HepG2 (cell line): Measurements from ENCODE around the gene MFSD11. TPM values are rescaled to one million over a fixed set of nuclear protein-coding genes. Genes with fewer than 3 reads are reported as not detected.

Experiments
- ARNT2 ChIP-seq: sonication (generic); formaldehyde crosslinking; IDR thresholded peaks from 2 replicates; pipeline ENCODE4 v1.8.0; 2022; ENCODE audit warnings: mild to moderate bottlenecking, low read depth, missing genetic modification reagents, moderate library complexity
- FIP1L1 ChIP-seq: fragments of 200-400 bp; formaldehyde crosslinking; IDR thresholded peaks from 2 replicates; pipeline ENCODE4 v1.6.1; 2018; ENCODE audit warnings: low read depth, mild to moderate bottlenecking, low read length, moderate library complexity, borderline replicate concordance; ENCODE audit not compliant: insufficient read depth
- GMEB1 ChIP-seq: sonication (generic); formaldehyde crosslinking; IDR thresholded peaks from 2 replicates; pipeline ENCODE4 v1.5.1; 2020; ENCODE audit warnings: missing genetic modification reagents, mild to moderate bottlenecking, borderline replicate concordance
- HMG20A ChIP-seq: IDR thresholded peaks from 2 replicates; pipeline ENCODE4 v1.6.1; 2016; ENCODE audit warnings: borderline replicate concordance
- HOXA9 ChIP-seq: sonication (generic); formaldehyde crosslinking; IDR thresholded peaks from 2 replicates; pipeline ENCODE4 v1.8.1; 2022; ENCODE audit warnings: missing genetic modification reagents, mild to moderate bottlenecking, moderate library complexity, borderline replicate concordance
- NKX3-1 ChIP-seq: sonication (generic); formaldehyde crosslinking; IDR thresholded peaks from 2 replicates; pipeline ENCODE4 v1.5.0; 2020; ENCODE audit warnings: missing genetic modification reagents
- PAF1 ChIP-seq: IDR thresholded peaks from 2 replicates; pipeline ENCODE4 v1.6.1; 2016; ENCODE audit warnings: missing genetic modification reagents, missing compliant biosample characterization
- RARG ChIP-seq: sonication (generic); formaldehyde crosslinking; IDR thresholded peaks from 2 replicates; pipeline ENCODE4 v1.4.0; 2020; ENCODE audit warnings: low read depth, mild to moderate bottlenecking, missing genetic modification reagents
- RORA ChIP-seq: sonication (generic); formaldehyde crosslinking; IDR thresholded peaks from 2 replicates; pipeline ENCODE4 v1.5.0; 2020; ENCODE audit warnings: mild to moderate bottlenecking, missing genetic modification reagents, moderate library complexity
- SALL2 ChIP-seq: sonication (generic); formaldehyde crosslinking; IDR thresholded peaks from 2 replicates; pipeline ENCODE4 v1.8.1; 2023; ENCODE audit warnings: mild to moderate bottlenecking, missing genetic modification reagents, inconsistent platforms
- ZBTB40 ChIP-seq, 2 experiments: fragments of 450-650 bp in 1 of 2; sonication (generic) in 1 of 2; formaldehyde crosslinking in 1 of 2; IDR thresholded peaks; 2 replicates each; pipeline versions ENCODE4 v1.6.1 to v1.8.0; 2016 to 2022; ENCODE audit warnings: antibody characterized with exemption in 1 of 2, mild to moderate bottlenecking in 1 of 2, missing genetic modification reagents in 1 of 2
- ZNF383 ChIP-seq: sonication (generic); formaldehyde crosslinking; IDR thresholded peaks from 2 replicates; pipeline ENCODE4 v1.4.0; 2020; ENCODE audit warnings: missing genetic modification reagents, mild to moderate bottlenecking, borderline replicate concordance
- ZNF451 ChIP-seq: sonication (generic); formaldehyde crosslinking; IDR thresholded peaks from 2 replicates; pipeline ENCODE4 v1.5.0; 2020; ENCODE audit warnings: mild to moderate bottlenecking, missing genetic modification reagents
- ZNF460 ChIP-seq: sonication (generic); formaldehyde crosslinking; IDR thresholded peaks from 2 replicates; pipeline ENCODE4 v1.5.1; 2020; ENCODE audit warnings: missing genetic modification reagents, mild to moderate bottlenecking, borderline replicate concordance
- ZNF672 ChIP-seq: sonication (generic); formaldehyde crosslinking; IDR thresholded peaks from 2 replicates; pipeline ENCODE4 v1.8.1; 2022; ENCODE audit warnings: missing genetic modification reagents
- ZNF703 ChIP-seq: sonication (generic); formaldehyde crosslinking; IDR thresholded peaks from 2 replicates; pipeline ENCODE4 v1.5.1; 2020; ENCODE audit warnings: missing genetic modification reagents, mild to moderate bottlenecking, moderate library complexity, borderline replicate concordance
- ZNF850 ChIP-seq: sonication (generic); formaldehyde crosslinking; conservative IDR thresholded peaks from 2 replicates; pipeline ENCODE4 v1.9.0; 2021; ENCODE audit warnings: mild to moderate bottlenecking, missing genetic modification reagents
- polyA plus RNA-seq, 8 experiments: library from polyadenylated mRNA; depleted of rRNA in 3 of 8; stranded (reverse) in 7 of 8; unstranded in 1 of 8; fragments of >200 nt; fragmentation: Illumina TruSeq in 4 of 8; extraction: Trizol in 4 of 8; gene quantifications; 2 replicates each; pipeline versions ENCODE4 v1.2.1 to v1.2.3, GENCODE V29; 2011 to 2016; ENCODE audit warnings: low read depth in 4 of 8, missing spikeins in 1 of 8, mixed read lengths in 1 of 8; ENCODE audit not compliant: insufficient read depth in 1 of 8
- total RNA-seq, 5 experiments: library from RNA; depleted of rRNA; stranded (reverse); fragments of >200 nt; fragmentation: Illumina TruSeq; extraction: Trizol; gene quantifications; 2 replicates each; pipeline ENCODE4 v1.2.3, GENCODE V29; 2016; ENCODE audit warnings: low read depth in 1 of 5

MFSD11 gene
- total and polyA plus RNA-seq, 2 of the 13 experiments (the other 11 are each of a cell fraction or from before 2014, with no cell fraction given): 26.1 to 36.3 TPM

GRCh38 chr17:76710863-76711611 lies 26.9 kb upstream of the MFSD11 start, which contains the start of gene MXRA7 (continued):
- TF ChIP-seq GMEB1 (no peak), RARG (CRISPR knock-in tag) (no peak), ZNF703 (no peak), HMG20A (CRISPR knock-in tag) (no peak), NKX3-1 (CRISPR knock-in tag) (no peak), ZBTB40 (IDR thresholded peaks at IDR 0.05) (no peak), ZBTB40 (CRISPR knock-in tag; IDR thresholded peaks at IDR 0.05) (no peak), ZNF383 (CRISPR knock-in tag) (no peak), SALL2 (CRISPR knock-in tag) (peak; percentile 13; the same call in 1 of the 2 replicates), ZNF850 (CRISPR knock-in tag) (no peak), ZNF451 (no peak), ZNF672 (CRISPR knock-in tag) (no peak), ZNF460 (CRISPR knock-in tag) (no peak), PAF1 (CRISPR knock-in tag) (no peak; the same call in 1 of the 2 replicates), FIP1L1 (no peak), ARNT2 (CRISPR knock-in tag) (no peak), HOXA9 (CRISPR knock-in tag) (no peak), RORA (CRISPR knock-in tag) (no peak)
